Effector CD4-positive, alpha-beta T cell (primary cell): ENCODE measurements around the gene ARHGEF37.
"Not testable (repeated sequence)": the region's sequence is repeated elsewhere in the genome, so short reads cannot be mapped to it uniquely, and the experiment has no call there.

Source experiments
- DNase-seq: peaks from one replicate; pipeline ENCODE4 v3.0.0-alpha.2; 2020

The ARHGEF37 gene

GRCh38 chr5:149564542-149565140 is 16.7 kb upstream of the ARHGEF37 start:
- DNase-seq = not testable (repeated sequence)

- no peak for DNase-seq
These were observed 14.1 kb upstream of the ARHGEF37 start for GRCh38 chr5:149567226-149567625.

DNA sequence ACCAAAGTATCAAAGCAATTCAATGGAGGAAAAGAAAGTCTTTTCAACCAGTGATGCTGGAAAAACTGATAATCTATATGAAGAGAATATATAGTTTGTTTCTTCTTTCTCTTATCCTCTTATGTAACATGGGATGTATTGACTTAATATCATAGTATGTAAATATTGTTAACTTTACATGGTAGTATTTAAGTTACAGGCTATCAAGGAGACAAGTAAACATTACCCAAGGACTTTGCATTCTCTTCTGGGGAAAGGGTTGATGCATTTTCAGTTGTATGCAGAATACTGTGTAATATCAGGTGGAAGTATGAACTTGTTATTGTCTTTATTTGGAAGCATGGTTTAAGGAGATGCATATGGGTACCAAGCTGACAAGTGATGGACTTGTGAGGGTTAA is 9.1 kb upstream of the ARHGEF37 start:
- no peak for DNase-seq

DNA sequence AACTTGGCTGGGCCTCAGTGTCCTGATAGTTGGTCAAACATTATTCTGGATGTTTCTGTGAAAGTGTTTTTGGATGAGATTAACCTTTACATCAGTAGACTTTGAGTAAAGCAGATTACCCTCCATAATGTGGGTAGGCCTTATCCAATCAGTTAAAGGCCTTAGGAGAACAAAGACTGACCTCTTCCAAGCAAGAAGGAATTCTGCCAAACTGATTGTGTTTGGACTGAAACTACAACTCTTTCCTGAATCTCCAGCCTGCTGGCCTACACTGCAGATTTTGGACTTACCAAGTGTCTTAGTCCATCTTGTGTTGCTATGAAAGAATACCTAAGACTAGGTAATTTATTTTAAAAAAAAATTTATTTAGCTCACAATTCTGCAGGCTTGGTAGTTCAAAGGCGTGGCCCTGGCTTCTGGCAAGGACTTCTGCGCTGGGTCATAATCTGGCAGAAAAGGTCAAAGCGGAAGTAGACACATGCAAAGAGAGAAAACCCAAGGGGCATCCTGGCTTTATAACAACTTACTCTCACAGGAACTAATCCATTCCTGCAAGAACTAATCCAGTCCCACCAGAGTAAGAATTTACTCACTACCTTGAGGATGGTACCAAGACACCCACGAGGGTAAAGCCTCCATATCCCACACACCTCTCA is 8.6 kb upstream of the ARHGEF37 start:
- DNase-seq = no peak

DNA sequence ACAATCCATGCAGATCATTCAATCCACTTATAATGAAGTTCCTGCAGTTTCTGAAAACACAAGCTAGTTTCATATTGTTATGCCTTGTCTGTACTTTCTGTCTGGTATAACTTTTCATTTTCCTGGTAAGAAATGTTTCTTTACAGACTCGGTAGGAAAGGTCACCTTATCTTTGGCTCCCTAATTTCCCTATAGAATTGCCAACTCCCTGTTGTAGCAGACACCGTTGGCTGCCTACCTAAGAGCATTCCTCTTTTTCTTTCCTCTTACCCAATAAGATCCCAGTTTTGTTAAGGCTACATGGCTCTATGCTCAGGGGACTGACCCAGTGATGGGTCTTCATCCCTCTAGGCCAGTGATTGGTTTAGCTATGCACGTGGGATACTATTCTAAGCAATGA is 6.2 kb upstream of the ARHGEF37 start:
- no peak for DNase-seq

GRCh38 chr5:149576021-149576420 is 5.3 kb upstream of the ARHGEF37 start:
- DNase-seq = no peak

DNA sequence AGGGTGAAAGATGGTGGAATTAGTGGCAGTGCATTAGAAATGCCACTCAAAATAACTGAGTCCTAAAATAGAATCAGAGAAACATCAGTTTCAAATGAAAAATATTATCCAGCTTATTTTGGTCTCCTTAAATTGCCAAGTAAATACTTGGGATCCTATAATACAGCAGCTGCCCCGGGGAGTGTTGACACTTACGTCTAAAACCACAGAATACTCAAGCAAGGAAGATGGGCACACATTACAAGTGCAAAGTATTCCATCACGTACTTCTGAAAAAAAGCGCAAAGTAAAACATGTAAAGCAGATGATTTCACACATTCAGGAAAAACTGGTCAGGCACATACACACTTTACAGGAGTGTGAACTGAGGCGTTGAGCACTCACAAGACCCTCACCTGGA is 2.4 kb upstream of the ARHGEF37 start:
- DNase-seq = no peak

GRCh38 chr5:149580808-149581191 is 498 bp upstream of the ARHGEF37 start:
- no peak for DNase-seq

- DNase-seq = no peak
These were observed 852 bp downstream of the ARHGEF37 start for GRCh38 chr5:149581931-149582768.

- DNase-seq = no peak
These were observed 2.1 kb downstream of the ARHGEF37 start for GRCh38 chr5:149583394-149583793.

GRCh38 chr5:149584121-149584520 is 2.8 kb downstream of the ARHGEF37 start:
- no peak for DNase-seq

- no peak for DNase-seq
These were observed 4.6 kb downstream of the ARHGEF37 start for GRCh38 chr5:149585910-149586309.

DNA sequence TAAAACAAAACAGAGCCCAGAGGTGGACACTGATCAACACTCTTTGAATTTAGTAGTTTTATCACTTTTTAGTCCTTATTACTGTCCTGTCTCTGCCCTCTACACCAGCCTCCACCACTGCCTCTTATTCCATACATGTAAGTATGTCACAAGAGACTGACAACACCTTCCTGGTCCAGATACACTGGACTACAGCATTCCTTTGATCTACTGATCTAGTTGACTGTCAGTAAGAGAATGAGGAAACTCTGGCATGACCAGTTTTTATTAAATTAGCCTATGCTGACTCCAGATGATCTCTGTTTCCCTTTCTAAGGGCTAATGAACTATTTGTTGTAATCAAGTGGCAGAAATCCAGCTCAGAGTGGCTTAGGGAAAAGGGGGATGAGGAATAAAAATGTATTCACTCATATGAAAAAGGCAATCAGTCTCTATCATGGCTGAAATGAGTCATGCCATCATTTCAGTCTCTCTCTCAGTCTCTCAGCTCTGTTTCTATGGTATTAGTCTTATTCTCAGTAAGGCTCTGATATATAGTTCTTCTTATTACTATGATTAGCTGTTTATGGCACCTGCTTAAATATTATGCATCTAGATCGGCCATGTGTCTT is 5.5 kb downstream of the ARHGEF37 start:
- DNase-seq = no peak

- no peak for DNase-seq
These were observed 7.6 kb downstream of the ARHGEF37 start for GRCh38 chr5:149588936-149589335.

DNA sequence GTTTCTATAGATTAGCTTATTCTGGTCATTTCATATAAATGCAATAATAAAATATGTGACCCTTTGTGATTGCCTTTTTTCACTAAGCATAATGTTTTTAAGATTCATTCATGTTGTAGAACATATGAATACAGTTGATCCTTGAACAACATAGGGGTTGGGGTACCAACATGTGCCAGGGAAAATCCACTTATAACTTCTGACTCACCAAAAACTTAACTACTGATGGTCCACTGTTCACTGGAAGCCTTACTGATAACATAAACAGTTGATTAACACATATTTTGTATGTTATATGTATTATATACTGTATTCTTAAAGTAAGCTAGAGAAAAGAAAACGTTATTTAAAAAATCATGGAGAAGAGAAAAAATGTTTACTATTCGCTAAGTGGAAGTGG is 12.1 kb downstream of the ARHGEF37 start:
- no peak for DNase-seq

GRCh38 chr5:149594206-149594895 is 13.1 kb downstream of the ARHGEF37 start:
- no peak for DNase-seq

DNA sequence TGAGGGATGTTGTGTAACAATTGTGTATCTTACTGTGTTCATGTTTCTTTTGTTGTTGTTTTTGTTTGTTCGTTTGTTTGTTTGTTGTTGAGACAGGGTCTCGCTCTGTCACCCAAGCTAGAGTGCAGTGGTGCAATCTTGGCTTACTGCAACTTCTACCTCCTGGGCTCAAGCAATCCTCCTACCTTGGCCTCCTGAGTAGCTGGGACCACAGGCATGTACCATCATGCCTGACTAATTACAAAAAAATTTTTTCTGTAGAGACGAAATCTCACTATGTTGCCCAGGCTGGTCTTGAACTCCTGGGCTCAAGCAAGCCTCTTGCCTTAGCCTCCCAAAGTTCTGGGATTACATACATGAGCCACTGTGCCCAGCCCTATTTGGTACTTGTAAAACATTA is 13.8 kb downstream of the ARHGEF37 start:
- not testable (repeated sequence) for DNase-seq

DNA sequence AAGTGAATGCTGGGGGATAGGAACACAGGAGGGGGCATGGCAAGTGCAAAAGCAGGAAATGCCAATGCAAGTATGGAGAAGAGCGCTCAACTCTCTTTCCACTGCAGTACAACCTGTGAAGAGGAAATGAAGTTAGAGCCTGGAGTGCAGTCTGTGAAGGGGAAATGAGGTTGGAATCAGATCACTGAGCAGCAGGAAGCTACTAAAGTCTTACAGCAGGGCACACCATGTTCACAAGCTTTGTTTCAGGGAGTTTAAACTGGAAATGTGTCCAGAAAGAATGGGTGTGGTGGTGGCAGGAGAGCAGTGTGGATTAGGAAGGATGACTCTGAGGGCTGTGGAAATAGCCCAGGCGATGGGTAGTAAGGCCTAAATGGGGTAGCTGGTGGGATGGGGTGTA is 15.4 kb downstream of the ARHGEF37 start:
- no peak for DNase-seq

DNA sequence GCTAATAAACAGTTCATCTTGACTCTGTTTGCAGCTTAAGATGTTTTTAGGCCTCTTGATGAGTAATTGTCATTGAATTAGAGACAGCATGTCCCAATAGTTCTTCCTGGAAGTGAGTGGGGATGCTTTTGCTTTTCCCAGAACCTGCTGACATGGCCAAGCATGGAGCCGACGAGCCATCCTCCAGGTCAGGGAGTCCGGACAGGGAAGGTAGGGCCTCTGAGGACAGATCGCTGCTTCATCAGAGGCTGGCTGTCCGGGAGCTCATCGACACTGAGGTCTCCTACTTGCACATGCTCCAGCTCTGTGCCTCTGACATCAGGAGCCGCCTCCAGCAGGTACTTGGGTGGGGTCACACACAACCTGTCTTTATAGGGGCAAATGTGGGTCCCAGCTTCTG is 16.3 kb downstream of the ARHGEF37 start:
- DNase-seq = no peak

- not testable (repeated sequence) for DNase-seq
These were observed 16.9 kb downstream of the ARHGEF37 start for GRCh38 chr5:149598234-149598633.

DNA sequence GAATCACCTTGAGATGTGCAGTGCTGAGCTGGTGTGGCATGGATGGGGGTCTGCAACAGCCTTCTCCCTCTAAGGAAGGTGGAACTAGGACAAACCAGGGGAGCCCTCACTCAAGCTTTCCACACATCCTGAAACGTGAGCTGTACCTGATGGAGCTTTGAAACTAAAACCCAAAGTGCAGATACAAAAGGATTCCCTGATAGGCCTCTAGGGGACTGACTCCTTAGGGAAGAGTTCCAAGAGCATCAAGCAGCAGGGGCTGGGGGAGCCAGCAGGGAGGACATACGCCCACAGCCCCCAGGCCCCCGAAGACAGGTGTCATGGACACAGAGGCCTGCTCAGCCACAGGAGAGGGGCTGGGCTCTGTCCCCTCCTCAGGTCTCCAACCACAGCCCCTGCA is 17.7 kb downstream of the ARHGEF37 start:
- no peak for DNase-seq

- no peak for DNase-seq
These were observed 18.1 kb downstream of the ARHGEF37 start for GRCh38 chr5:149599375-149599774.

GRCh38 chr5:149600932-149601331 is 19.6 kb downstream of the ARHGEF37 start:
- DNase-seq = no peak
